HepG2 (cell line): Measurements from ENCODE around the gene SLC45A3. TPM values are rescaled to one million over a fixed set of nuclear protein-coding genes. Genes with fewer than 3 reads are reported as not detected.

Experiments
- CBX2 ChIP-seq, 2 experiments: fragments of 200-600 bp in 1 of 2; sonication (generic); formaldehyde crosslinking in 1 of 2; IDR thresholded peaks; 2 replicates each; pipeline versions ENCODE4 v1.7.0 to v1.8.1; 2018 to 2022; ENCODE audit warnings: low read depth in 2 of 2, low read length in 1 of 2, mild to moderate bottlenecking in 1 of 2, missing genetic modification reagents in 1 of 2
- CENPT ChIP-seq: sonication (generic); formaldehyde crosslinking; IDR thresholded peaks from 2 replicates; pipeline ENCODE4 v1.8.0; 2022; ENCODE audit warnings: low read depth, mild to moderate bottlenecking, moderate library complexity, missing genetic modification reagents
- CREB1 ChIP-seq, 2 experiments: fragments of 450-650 bp in 1 of 2; IDR thresholded peaks; 2 replicates each; pipeline ENCODE4 v1.6.1; 2016 to 2017; ENCODE audit warnings: control low read depth in 1 of 2, mild to moderate bottlenecking in 1 of 2, missing compliant biosample characterization in 1 of 2, missing genetic modification characterization in 1 of 2
- ELF1 ChIP-seq: sonication (generic); formaldehyde crosslinking; IDR thresholded peaks from 2 replicates; pipeline ENCODE4 v1.4.0; 2020; ENCODE audit warnings: missing genetic modification reagents
- HMGXB4 ChIP-seq, 2 experiments: sonication (generic) in 1 of 2; formaldehyde crosslinking in 1 of 2; IDR thresholded peaks; 2 replicates each; pipeline versions ENCODE4 v1.4.0 to v1.6.1; 2018 to 2020; ENCODE audit warnings: missing genetic modification reagents in 2 of 2, borderline replicate concordance in 1 of 2, low read depth in 1 of 2, mild to moderate bottlenecking in 1 of 2, missing biosample characterization in 1 of 2
- JUN ChIP-seq: sonication (generic); formaldehyde crosslinking; IDR thresholded peaks from 2 replicates; pipeline ENCODE4 v1.4.0; 2020; ENCODE audit warnings: mild to moderate bottlenecking, missing genetic modification reagents
- MIXL1 ChIP-seq: IDR thresholded peaks from 2 replicates; pipeline ENCODE4 v1.6.1; 2016
- NKX3-1 ChIP-seq: sonication (generic); formaldehyde crosslinking; IDR thresholded peaks from 2 replicates; pipeline ENCODE4 v1.5.0; 2020; ENCODE audit warnings: missing genetic modification reagents
- SMC3 ChIP-seq: IDR thresholded peaks from 2 replicates; pipeline ENCODE4 v1.6.1; 2011; ENCODE audit warnings: low read length, improper control_type of control experiment
- SRSF1 ChIP-seq: fragments of 200-400 bp; formaldehyde crosslinking; optimal IDR thresholded peaks from 2 replicates; pipeline ENCODE3; 2017; ENCODE audit warnings: mild to moderate bottlenecking, low read depth, low read length, moderate library complexity
- TP53 ChIP-seq: sonication (generic); formaldehyde crosslinking; conservative IDR thresholded peaks from 2 replicates; pipeline ENCODE4 v1.4.0; 2020; ENCODE audit warnings: missing genetic modification reagents
- ZBTB14 ChIP-seq: sonication (generic); formaldehyde crosslinking; IDR thresholded peaks from 2 replicates; pipeline ENCODE4 v1.4.0; 2020; ENCODE audit warnings: missing genetic modification reagents
- ZNF230 ChIP-seq: sonication (generic); formaldehyde crosslinking; IDR thresholded peaks from 2 replicates; pipeline ENCODE4 v1.4.0; 2020; ENCODE audit warnings: mild to moderate bottlenecking, missing genetic modification reagents
- ZNF362 ChIP-seq: sonication (generic); formaldehyde crosslinking; IDR thresholded peaks from 2 replicates; pipeline ENCODE4 v1.4.0; 2020; ENCODE audit warnings: missing genetic modification reagents, mild to moderate bottlenecking, borderline replicate concordance
- ZNF549 ChIP-seq: sonication (generic); formaldehyde crosslinking; IDR thresholded peaks from 2 replicates; pipeline ENCODE4 v1.5.0; 2020; ENCODE audit warnings: missing genetic modification reagents
- ZNF567 ChIP-seq: sonication (generic); formaldehyde crosslinking; IDR thresholded peaks from 2 replicates; pipeline ENCODE4 v1.8.1; 2023; ENCODE audit warnings: mild to moderate bottlenecking, missing genetic modification reagents, borderline replicate concordance
- ZNF576 ChIP-seq: sonication (generic); formaldehyde crosslinking; IDR thresholded peaks from 2 replicates; pipeline ENCODE4 v1.4.0; 2020; ENCODE audit warnings: mild to moderate bottlenecking, missing genetic modification reagents
- ZNF598 ChIP-seq: sonication (generic); formaldehyde crosslinking; IDR thresholded peaks from 2 replicates; pipeline ENCODE4 v1.5.1; 2020; ENCODE audit warnings: mild to moderate bottlenecking, missing genetic modification reagents, borderline replicate concordance
- ZNF674 ChIP-seq: sonication (generic); formaldehyde crosslinking; IDR thresholded peaks from 2 replicates; pipeline ENCODE4 v1.5.0; 2020; ENCODE audit warnings: low read depth, mild to moderate bottlenecking, missing genetic modification reagents
- ZNF691 ChIP-seq: sonication (generic); formaldehyde crosslinking; IDR thresholded peaks from 2 replicates; pipeline ENCODE4 v1.4.0; 2020; ENCODE audit warnings: missing genetic modification reagents, low read depth, mild to moderate bottlenecking, borderline replicate concordance
- ZNF710 ChIP-seq: sonication (generic); formaldehyde crosslinking; IDR thresholded peaks from 2 replicates; pipeline ENCODE4 v1.5.0; 2020; ENCODE audit warnings: mild to moderate bottlenecking, missing genetic modification reagents, borderline replicate concordance
- ZNF777 ChIP-seq: sonication (generic); formaldehyde crosslinking; IDR thresholded peaks from 2 replicates; pipeline ENCODE4 v1.4.0; 2020; ENCODE audit warnings: missing genetic modification reagents
- polyA plus RNA-seq, 8 experiments: library from polyadenylated mRNA; depleted of rRNA in 3 of 8; stranded (reverse) in 7 of 8; unstranded in 1 of 8; fragments of >200 nt; fragmentation: Illumina TruSeq in 4 of 8; extraction: Trizol in 4 of 8; gene quantifications; 2 replicates each; pipeline versions ENCODE4 v1.2.1 to v1.2.3, GENCODE V29; 2011 to 2016; ENCODE audit warnings: low read depth in 4 of 8, missing spikeins in 1 of 8, mixed read lengths in 1 of 8; ENCODE audit not compliant: insufficient read depth in 1 of 8
- total RNA-seq, 5 experiments: library from RNA; depleted of rRNA; stranded (reverse); fragments of >200 nt; fragmentation: Illumina TruSeq; extraction: Trizol; gene quantifications; 2 replicates each; pipeline ENCODE4 v1.2.3, GENCODE V29; 2016; ENCODE audit warnings: low read depth in 1 of 5

SLC45A3 gene
- total and polyA plus RNA-seq, 2 of the 13 experiments (the other 11 are each of a cell fraction or from before 2014, with no cell fraction given): 3.4 to 4.1 TPM

GRCh38 chr1:205658943-205659581 is 21.2 kb downstream of the SLC45A3 start (continued):
- TF ChIP-seq HMGXB4 (CRISPR knock-in tag; IDR thresholded peaks at IDR 0.05; ENCODE audit: borderline replicate concordance in 1 of 2, low read depth in 1 of 2) (peak; percentile 18 to 56; a peak in 1 of 4 replicates), JUN (CRISPR knock-in tag) (no peak), ZNF362 (CRISPR knock-in tag) (peak; percentile 31; the same call in 1 of the 2 replicates), ZNF777 (CRISPR knock-in tag) (no peak), CREB1 (IDR thresholded peaks at IDR 0.05) (no peak), CREB1 (CRISPR knock-in tag; IDR thresholded peaks at IDR 0.05) (no peak), MIXL1 (no peak), ZBTB14 (CRISPR knock-in tag) (no peak), ZNF230 (CRISPR knock-in tag) (no peak), CBX2 (IDR thresholded peaks at IDR 0.05; ENCODE audit: low read depth, low read length) (no peak), CBX2 (CRISPR knock-in tag; IDR thresholded peaks at IDR 0.05; ENCODE audit: low read depth) (no peak), SMC3 (peak; percentile 85), ELF1 (CRISPR knock-in tag) (0 out of 2 replicates have a peak, but pooled peaks have one; percentile 17), ZNF674 (CRISPR knock-in tag) (no peak), ZNF576 (CRISPR knock-in tag) (no peak), CENPT (CRISPR knock-in tag) (no peak), TP53 (CRISPR knock-in tag) (no peak), ZNF549 (no peak), ZNF598 (CRISPR knock-in tag) (0 out of 2 replicates have a peak, but pooled peaks have one; percentile 38), ZNF567 (no peak), ZNF691 (CRISPR knock-in tag) (peak; percentile 71; the same call in 1 of the 2 replicates), SRSF1 (no peak), ZNF710 (CRISPR knock-in tag) (peak; percentile 47; the same call in 1 of the 2 replicates), NKX3-1 (CRISPR knock-in tag) (no peak)
